ENCODE data around the gene STAM.

Gene STAM

GRCh38 chr10:17747883-17748550 is 104.1 kb downstream of the STAM start:
- Histone ChIP-seq H3K4me3 (ENCODE audit: low read length) (no peak overlapping the region), H3K4me1 (ENCODE audit: insufficient read depth, low read length) (no peaks in the 10 kb centered on the region), H3K36me3 (ENCODE audit: insufficient read depth, low read length) (no peaks in the 10 kb centered on the region), H2AFZ (ENCODE audit: low read depth, low read length) (no peak overlapping the region), H3K9me3 (ENCODE audit: low read length) (no peaks in the 10 kb centered on the region), H3K27me3 (ENCODE audit: insufficient read depth, low read length) (no peaks in the 10 kb centered on the region)

DNA sequence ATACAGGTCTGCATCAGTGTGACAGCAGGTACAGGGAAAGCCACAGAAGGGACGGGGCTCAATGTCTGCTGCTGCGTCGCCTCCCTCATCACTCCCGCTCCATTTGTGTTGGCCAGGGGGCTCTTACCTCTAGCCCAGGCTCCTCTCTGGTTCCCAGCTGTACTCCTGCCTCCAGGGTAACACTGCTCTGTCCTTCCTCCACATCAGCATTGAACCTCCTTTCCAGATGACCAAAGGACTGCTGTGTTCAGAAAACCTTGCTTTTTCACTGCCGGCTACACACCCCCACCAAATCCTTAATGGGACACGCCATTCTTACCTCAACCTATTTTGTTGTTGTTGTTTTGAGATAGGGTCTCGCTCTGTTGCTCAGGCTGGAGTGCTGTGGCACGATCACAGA is 105.9 kb downstream of the STAM start:
- no peaks in the 10 kb centered on the region for H3K4me1 ChIP-seq (ENCODE audit: insufficient read depth, low read length)
- H3K27me3 ChIP-seq (ENCODE audit: insufficient read depth, low read length), result no peaks in the 10 kb centered on the region
- H3K36me3 ChIP-seq (ENCODE audit: insufficient read depth, low read length), result no peaks in the 10 kb centered on the region
- no peaks in the 10 kb centered on the region for H3K9me3 ChIP-seq (ENCODE audit: low read length)
- no peak overlapping the region for H3K4me3 ChIP-seq (ENCODE audit: low read length)
- H2AFZ ChIP-seq (ENCODE audit: low read depth, low read length), result no peak overlapping the region

DNA sequence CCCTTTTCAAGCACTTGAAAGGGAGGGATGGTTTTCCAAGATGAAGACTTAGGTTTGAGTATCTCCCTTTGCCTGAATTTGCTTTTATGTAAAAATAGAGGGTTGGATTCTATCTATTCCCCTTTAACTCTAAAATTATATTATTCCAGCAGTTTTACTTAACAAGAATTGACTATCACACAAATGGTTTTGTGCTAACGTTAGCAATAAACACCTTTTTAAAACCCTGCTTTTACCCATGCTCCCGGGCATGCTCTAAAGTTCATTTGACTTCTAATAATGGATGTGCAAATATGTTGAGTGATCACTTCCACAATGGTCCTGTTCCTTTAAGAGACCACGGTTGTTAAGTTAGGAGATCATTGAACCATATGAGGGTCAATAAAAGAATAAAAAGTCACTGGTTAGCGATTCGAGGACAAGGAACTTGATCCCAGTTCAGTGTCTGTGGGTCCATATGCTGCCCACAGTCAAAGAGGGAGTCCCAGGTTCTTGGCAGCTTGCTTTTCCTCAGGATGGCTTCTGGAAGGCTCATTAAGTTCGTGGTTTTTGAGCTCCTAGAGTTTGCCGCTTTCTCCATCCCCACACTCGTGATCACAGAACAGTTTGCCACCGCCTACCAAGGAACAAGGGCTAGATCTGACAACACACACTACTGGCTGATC is 108.0 kb downstream of the STAM start, which contains the start of gene TMEM236:
Gene TMEM236 (plus strand): TSS at position 421 of the 665 bp plus-strand sequence. CDS start 95 bp downstream, at position 516.
- H3K27me3 ChIP-seq (ENCODE audit: insufficient read depth, low read length), result no peaks in the 10 kb centered on the region
- H3K36me3 ChIP-seq (ENCODE audit: insufficient read depth, low read length), result no peaks in the 10 kb centered on the region
- no peaks in the 10 kb centered on the region for H3K4me1 ChIP-seq (ENCODE audit: insufficient read depth, low read length)
- H2AFZ ChIP-seq (ENCODE audit: low read depth, low read length), result no peak within 1 kb of the TSS
- H3K4me3 ChIP-seq (ENCODE audit: low read length), result no peak within 1 kb of the TSS
- no peaks in the 10 kb centered on the region for H3K9me3 ChIP-seq (ENCODE audit: low read length)

DNA sequence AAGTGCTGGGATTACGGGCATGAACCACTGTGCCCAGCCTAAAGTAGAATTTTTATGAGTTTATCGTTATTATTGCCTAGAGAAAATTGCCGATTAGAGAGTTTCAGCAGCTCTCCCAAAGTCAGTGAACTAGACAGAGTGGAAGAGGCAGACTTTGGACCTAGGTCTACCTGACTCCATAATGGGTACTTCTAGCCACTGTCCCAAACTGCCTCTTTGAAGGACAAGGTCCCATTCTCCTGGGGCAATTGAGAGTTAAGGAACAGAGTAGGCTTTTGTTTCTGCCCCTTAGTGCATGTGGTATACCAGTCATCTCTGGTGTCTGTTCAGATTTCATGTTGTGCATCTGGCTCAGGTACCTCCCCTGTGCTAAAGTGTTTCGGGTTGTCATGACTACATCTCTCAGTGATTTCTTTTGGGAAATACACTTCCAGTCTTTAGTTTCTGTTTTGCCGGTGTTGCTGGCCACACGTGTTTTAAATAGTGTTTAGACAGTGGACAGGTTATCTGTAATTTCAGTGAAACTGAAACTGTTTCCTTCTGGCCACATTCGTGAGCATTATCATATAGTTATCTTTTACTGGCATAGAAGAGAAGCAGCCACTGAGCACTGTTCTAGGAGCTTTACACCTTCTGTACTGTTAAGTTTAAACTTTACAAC is 112.7 kb downstream of the STAM start:
- H3K9me3 ChIP-seq (ENCODE audit: low read length), result no peaks in the 10 kb centered on the region
- H3K4me1 ChIP-seq (ENCODE audit: insufficient read depth, low read length), result no peaks in the 10 kb centered on the region
- H3K36me3 ChIP-seq (ENCODE audit: insufficient read depth, low read length), result no peaks in the 10 kb centered on the region

GRCh38 chr10:17758200-17758599 is 114.2 kb downstream of the STAM start:
- Histone ChIP-seq H3K9me3 (ENCODE audit: low read length) (no peaks in the 10 kb centered on the region), H3K4me3 (ENCODE audit: low read length) (no peak overlapping the region), H3K27me3 (ENCODE audit: insufficient read depth, low read length) (no peaks in the 10 kb centered on the region), H2AFZ (ENCODE audit: low read depth, low read length) (no peak overlapping the region), H3K4me1 (ENCODE audit: insufficient read depth, low read length) (no peaks in the 10 kb centered on the region), H3K36me3 (ENCODE audit: insufficient read depth, low read length) (no peaks in the 10 kb centered on the region)

More for the DNA sequence above, 112.7 kb downstream of the STAM start:
- Histone ChIP-seq H3K27me3 (ENCODE audit: insufficient read depth, low read length) (no peaks in the 10 kb centered on the region), H3K4me3 (ENCODE audit: low read length) (no peak overlapping the region), H2AFZ (ENCODE audit: low read depth, low read length) (no peak overlapping the region)

DNA sequence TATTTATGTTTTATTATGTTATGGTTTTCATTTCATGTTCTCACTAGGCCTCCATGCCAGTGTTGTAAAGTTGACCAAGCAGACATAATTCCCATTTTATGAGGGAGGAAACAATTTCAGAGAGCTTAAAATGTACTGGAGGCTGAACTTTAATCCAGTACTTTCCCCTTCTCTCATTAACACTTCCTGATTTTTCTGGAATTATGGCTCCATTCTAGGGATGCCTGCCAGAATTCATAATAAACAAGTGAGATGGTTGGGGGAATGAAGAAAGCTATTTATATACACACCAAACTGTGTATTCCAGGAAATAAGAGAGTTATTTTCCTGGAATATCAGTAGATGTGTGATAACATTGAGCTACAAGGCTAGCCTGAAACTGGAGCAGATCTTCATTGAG is 114.9 kb downstream of the STAM start:
- H3K4me1 ChIP-seq (ENCODE audit: insufficient read depth, low read length), result no peaks in the 10 kb centered on the region
- no peaks in the 10 kb centered on the region for H3K36me3 ChIP-seq (ENCODE audit: insufficient read depth, low read length)
- H3K27me3 ChIP-seq (ENCODE audit: insufficient read depth, low read length), result no peaks in the 10 kb centered on the region
- H3K9me3 ChIP-seq (ENCODE audit: low read length), result no peaks in the 10 kb centered on the region
- H3K4me3 ChIP-seq (ENCODE audit: low read length), result no peak overlapping the region
- H2AFZ ChIP-seq (ENCODE audit: low read depth, low read length), result no peak overlapping the region

DNA sequence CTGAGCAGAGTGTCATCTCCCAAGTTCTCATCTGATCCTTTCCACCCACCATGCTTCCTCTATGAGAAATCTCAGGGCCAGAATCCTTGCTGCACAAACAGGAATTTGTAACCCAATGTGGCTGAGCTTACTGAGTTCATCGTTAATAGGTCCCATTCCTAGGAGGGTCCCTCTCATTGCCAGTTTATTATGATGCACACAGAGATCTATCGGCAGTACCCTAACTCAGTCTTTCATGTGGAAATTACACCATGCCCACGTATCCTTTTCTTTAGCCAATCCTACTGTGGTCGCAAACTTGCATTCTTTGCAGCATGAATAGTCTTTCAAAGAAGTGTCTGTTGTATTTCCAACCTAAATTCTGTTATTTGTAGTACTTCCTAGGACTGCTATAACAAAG is 120.2 kb downstream of the STAM start:
- H3K4me3 ChIP-seq (ENCODE audit: low read length), result no peak overlapping the region
- no peaks in the 10 kb centered on the region for H3K9me3 ChIP-seq (ENCODE audit: low read length)
- H3K27me3 ChIP-seq (ENCODE audit: insufficient read depth, low read length), result peaks cover 4% of the 10 kb centered on the region

GRCh38 chr10:17765602-17766001 is 121.7 kb downstream of the STAM start:
- H3K4me1 ChIP-seq (ENCODE audit: insufficient read depth, low read length), result no peaks in the 10 kb centered on the region
- no peaks in the 10 kb centered on the region for H3K9me3 ChIP-seq (ENCODE audit: low read length)
- peaks cover 4% of the 10 kb centered on the region for H3K27me3 ChIP-seq (ENCODE audit: insufficient read depth, low read length)
- H3K36me3 ChIP-seq (ENCODE audit: insufficient read depth, low read length), result no peaks in the 10 kb centered on the region
- H3K4me3 ChIP-seq (ENCODE audit: low read length), result no peak overlapping the region
- no peak overlapping the region for H2AFZ ChIP-seq (ENCODE audit: low read depth, low read length)

More for the DNA sequence above, 120.2 kb downstream of the STAM start:
- no peak overlapping the region for H2AFZ ChIP-seq (ENCODE audit: low read depth, low read length)
- H3K4me1 ChIP-seq (ENCODE audit: insufficient read depth, low read length), result no peaks in the 10 kb centered on the region
- no peaks in the 10 kb centered on the region for H3K36me3 ChIP-seq (ENCODE audit: insufficient read depth, low read length)

Measured in neuron (in vitro differentiated cells).